GM23248 (cell line): ENCODE measurements around the gene TMED10.

Experiments used
- EZH2 ChIP-seq: fragments of 200-600 bp; sonication (generic); IDR thresholded peaks from 2 replicates; pipeline ENCODE4 v1.6.1; 2018; ENCODE audit warnings: antibody characterized with exemption, mild to moderate bottlenecking; ENCODE audit not compliant: insufficient read depth, poor library complexity, severe bottlenecking
- EZH2phosphoT487 ChIP-seq: fragments of 200-600 bp; sonication (generic); IDR thresholded peaks from 2 replicates; pipeline ENCODE4 v1.6.1; 2018; ENCODE audit warnings: antibody characterized with exemption, moderate library complexity, mild to moderate bottlenecking, low read depth; ENCODE audit not compliant: insufficient read depth

DNA sequence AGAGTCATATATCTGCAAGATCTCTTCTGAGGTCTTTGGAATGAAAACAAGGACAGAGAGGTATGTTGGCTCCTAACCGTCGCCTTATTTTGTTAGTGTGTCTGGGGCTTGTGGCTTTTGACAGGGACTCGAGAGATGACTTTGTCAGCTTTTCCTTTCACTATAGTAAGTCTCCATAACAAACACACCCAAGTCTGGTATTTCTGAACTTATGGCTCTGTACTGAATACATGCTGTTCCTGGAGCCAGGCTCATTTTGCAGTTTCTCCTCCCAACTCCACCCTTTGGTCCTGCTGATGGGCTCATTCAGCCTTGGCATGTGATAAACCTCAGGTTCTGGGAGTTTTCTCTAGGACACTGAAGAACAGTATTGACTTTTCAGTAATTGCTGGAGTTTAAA is 27.7 kb upstream of the TMED10 start:
- TF ChIP-seq EZH2 (no peak), EZH2phosphoT487 (no peak)
